Breast epithelium (tissue), 4 donors: Measurements from ENCODE around the gene TMEM231. TPM values are rescaled to one million over a fixed set of nuclear protein-coding genes. Genes with fewer than 3 reads are reported as not detected.
"Not testable (repeated sequence)": the region's sequence is repeated elsewhere in the genome, so short reads cannot be mapped to it uniquely, and the experiment has no call there.

Experiments used
- DNase-seq, 2 donors: peaks; one replicate each; pipeline ENCODE4 v3.0.0-alpha.2; 2019; ENCODE audit warnings: low spot score in 2 of 2
- H3K27ac ChIP-seq, 2 donors: fragments of 200-600 bp; sonication (generic) in 1 of 2; one replicate each; pipeline ENCODE4 v1.5.1; 2016 to 2019; ENCODE audit warnings: mild to moderate bottlenecking in 1 of 2
- H3K27me3 ChIP-seq, 2 donors: fragments of 200-600 bp; sonication (generic) in 1 of 2; one replicate each; pipeline versions ENCODE4 v1.5.1 to v1.6.0; 2017 to 2019; ENCODE audit warnings: control low read depth in 1 of 2, mild to moderate bottlenecking in 1 of 2
- H3K36me3 ChIP-seq: fragments of 200-600 bp; one replicate; pipeline ENCODE4 v1.5.1; 2019
- H3K4me1 ChIP-seq, 2 donors: fragments of 200-600 bp; sonication (generic); one replicate each; pipeline ENCODE4 v1.5.1; 2016 to 2019; ENCODE audit warnings: control low read depth in 1 of 2
- H3K4me3 ChIP-seq, 3 donors: fragments of 200-600 bp; sonication (generic); 1 replicate in 2 of 3; 2 replicates in 1 of 3; pipeline ENCODE4 v1.5.1; 2016 to 2019; ENCODE audit warnings: mild to moderate bottlenecking in 3 of 3, moderate library complexity in 2 of 3
- H3K9me3 ChIP-seq, 2 donors: fragments of 200-600 bp; sonication (generic) in 1 of 2; one replicate each; pipeline ENCODE4 v1.5.1; 2016 to 2019; ENCODE audit warnings: control low read depth in 1 of 2
- CTCF ChIP-seq, 3 donors: fragments of 450-650 bp; IDR thresholded peaks; one replicate each; pipeline ENCODE4 v1.5.1; 2016 to 2017; ENCODE audit warnings: antibody characterized with exemption in 3 of 3, mild to moderate bottlenecking in 3 of 3, moderate library complexity in 3 of 3
- POLR2A ChIP-seq: fragments of 450-650 bp; IDR thresholded peaks from one replicate; pipeline ENCODE4 v1.6.1; 2016; ENCODE audit warnings: antibody characterized with exemption, mild to moderate bottlenecking, moderate library complexity
- POLR2AphosphoS5 ChIP-seq, 3 donors: sonication (generic); formaldehyde crosslinking; IDR thresholded peaks; one replicate each; pipeline ENCODE4 v1.6.1; 2017; ENCODE audit warnings: antibody characterized with exemption in 3 of 3
- intact Hi-C: fragments of 100-400 bp; cut with DNase I; formaldehyde crosslinking; loops from one replicate; pipeline ENCODE4 v1.15.1; 2023; ENCODE audit warnings: low total_unique reads
- total RNA-seq, 3 donors: library from RNA; depleted of rRNA; stranded (reverse); fragments of >200 nt; gene quantifications; one replicate each; pipeline ENCODE4 v1.1.0, GENCODE V29; 2016

Gene TMEM231
- total RNA-seq, 3 donors from 2014 or later = 6.6 to 9.8 (median 7.0) TPM

- Histone ChIP-seq H3K27me3 (no peaks in the 10 kb centered on the region), H3K4me3 (no peak overlapping the region), H3K27ac (no peak overlapping the region), H3K36me3 (no peaks in the 10 kb centered on the region), H3K9me3 (no peaks in the 10 kb centered on the region), H3K4me1 (no peaks in the 10 kb centered on the region)
- intact Hi-C loops = loop anchor here (10.0 kb wide), 1 partner anchor 713 kb away; no protein-coding TSS in a partner anchor
- TF ChIP-seq CTCF (IDR thresholded peaks at IDR 0.05) (no peak), POLR2A (no peak), POLR2AphosphoS5 (IDR thresholded peaks at IDR 0.05) (no peak)
- DNase-seq = no peak
These were observed 54.7 kb downstream of the TMEM231 start for GRCh38 chr16:75501359-75501758.

DNA sequence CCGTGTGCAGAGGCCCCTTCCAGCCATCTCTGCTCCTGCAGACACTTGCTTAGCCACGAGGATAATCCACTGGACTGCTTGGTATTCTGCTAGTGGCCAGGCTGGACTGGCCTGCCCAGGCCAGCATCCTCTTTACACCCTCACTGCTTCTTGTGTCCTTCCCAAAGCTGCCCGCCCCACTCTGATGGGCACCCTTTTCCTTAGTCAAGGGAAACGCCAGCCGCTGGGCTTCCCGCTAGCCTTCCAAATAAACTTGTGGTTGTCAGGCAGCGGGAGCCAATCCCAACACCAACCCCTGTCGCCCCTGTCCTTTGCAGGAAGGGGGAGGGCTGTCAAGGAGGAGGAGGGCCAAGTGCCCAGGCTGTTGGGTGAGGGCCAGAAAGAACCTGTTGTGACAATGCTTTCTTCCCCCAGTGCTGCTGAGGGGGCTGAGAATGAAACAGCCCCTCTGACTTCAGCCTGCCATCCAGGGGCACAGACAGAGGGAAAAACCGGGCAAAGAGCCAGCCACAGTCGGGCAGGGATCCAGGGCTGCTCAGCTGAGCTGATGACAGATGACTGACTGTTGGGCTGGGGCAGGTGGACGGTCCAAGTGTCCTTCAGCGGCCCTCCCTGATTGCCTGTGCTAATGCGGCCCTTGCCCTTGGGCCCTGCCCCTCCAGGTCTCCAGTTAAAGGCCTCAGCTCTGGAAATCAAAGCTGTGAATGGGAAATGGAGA is 57.3 kb downstream of the TMEM231 start:
- H3K27me3 ChIP-seq, H3K27ac ChIP-seq, H3K9me3 ChIP-seq, intact Hi-C loops, H3K4me3 ChIP-seq, H3K36me3 ChIP-seq, H3K4me1 ChIP-seq: not testable (repeated sequence)
- peak; percentile 26 to 64 for DNase-seq

DNA sequence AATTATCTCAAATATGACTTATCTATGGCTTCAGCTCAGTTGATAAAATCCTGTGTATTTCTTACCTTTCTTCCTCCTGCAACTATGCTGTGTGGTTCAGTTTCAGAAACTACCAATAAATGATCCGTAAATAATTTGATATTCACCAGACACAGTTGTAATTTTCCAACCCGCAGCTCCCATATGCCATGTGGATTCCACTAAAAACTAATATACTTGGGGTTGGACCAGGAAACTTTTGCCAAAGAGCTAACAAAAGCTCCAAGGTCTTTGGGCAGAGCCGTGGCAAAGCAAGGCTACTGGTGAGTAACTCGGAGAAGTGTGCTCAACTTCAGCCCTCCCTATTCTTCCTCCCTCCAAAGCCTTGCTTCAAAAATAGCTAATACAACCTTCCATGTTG is 58.5 kb downstream of the TMEM231 start:
- intact Hi-C loops = no loop called here
- H3K27ac ChIP-seq = no peak overlapping the region

DNA sequence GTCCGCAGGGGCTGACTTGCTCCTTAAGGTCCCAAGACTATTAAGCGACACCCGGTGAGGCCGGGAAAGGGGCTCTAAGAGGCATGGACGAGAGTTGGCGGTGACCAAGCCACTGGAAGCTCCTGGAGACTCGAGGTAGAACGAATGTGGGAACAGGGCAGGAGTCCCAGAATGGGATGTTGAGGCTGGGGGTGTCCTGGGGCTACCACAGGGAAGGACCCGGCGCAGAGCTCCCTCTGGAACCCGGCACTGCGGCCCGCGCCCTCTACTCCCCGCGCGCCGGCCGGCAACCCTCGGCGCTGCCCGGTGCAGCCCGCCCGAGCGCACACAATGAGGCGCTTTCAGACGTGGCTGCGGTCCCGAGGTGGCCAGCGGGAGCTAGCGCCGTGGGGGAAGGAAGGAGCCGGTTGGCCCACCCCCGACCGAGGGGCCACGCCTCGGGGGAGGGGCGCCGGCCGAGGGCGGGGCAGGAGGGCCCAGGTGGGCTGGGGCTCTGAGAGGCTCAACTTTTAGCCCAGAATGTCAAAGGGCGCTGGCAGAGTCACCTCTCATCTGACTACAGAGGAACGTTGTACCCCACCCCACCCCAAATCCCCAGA is 60.9 kb downstream of the TMEM231 start, which contains the start of gene CHST6:
CHST6 (minus strand) TSS at position 366 of the 599 bp plus-strand sequence. CDS start 15,613 bp downstream, outside the sequence.
- Histone ChIP-seq H3K27me3 (peaks cover 0 to 8% of the 10 kb centered on the region in 2 donors), H3K4me3 (peak within 1 kb of the TSS; percentile 31 to 62 (median 48)), H3K4me1 (no peaks in the 10 kb centered on the region), H3K36me3 (no peaks in the 10 kb centered on the region), H3K9me3 (no peaks in the 10 kb centered on the region), H3K27ac (no peak within 1 kb of the TSS)
- intact Hi-C loops = no loop called here
- TF ChIP-seq CTCF (IDR thresholded peaks at IDR 0.05) = no peak
- no peak for TF ChIP-seq POLR2A
- TF ChIP-seq POLR2AphosphoS5 (IDR thresholded peaks at IDR 0.05) = no peak
- DNase-seq = no peak

More for the DNA sequence above, 58.5 kb downstream of the TMEM231 start:
- no peaks in the 10 kb centered on the region for H3K9me3 ChIP-seq
- H3K27me3 ChIP-seq = peaks cover 0 to 8% of the 10 kb centered on the region in 2 donors
- TF ChIP-seq CTCF (IDR thresholded peaks at IDR 0.05) (no peak), POLR2AphosphoS5 (IDR thresholded peaks at IDR 0.05) (no peak), POLR2A (no peak)
- no peaks in the 10 kb centered on the region for H3K36me3 ChIP-seq
- no peak overlapping the region for H3K4me3 ChIP-seq
- H3K4me1 ChIP-seq = no peaks in the 10 kb centered on the region
- no peak for DNase-seq

GRCh38 chr16:75494661-75495075 is 61.4 kb downstream of the TMEM231 start:
- Histone ChIP-seq H3K27me3 (peaks cover 0 to 8% of the 10 kb centered on the region in 2 donors), H3K9me3 (no peaks in the 10 kb centered on the region), H3K36me3 (no peaks in the 10 kb centered on the region), H3K27ac (no peak overlapping the region), H3K4me3 (peak overlapping the region; percentile 31 to 62 (median 48)), H3K4me1 (no peaks in the 10 kb centered on the region)
- no peak for DNase-seq
- no peak for TF ChIP-seq CTCF (IDR thresholded peaks at IDR 0.05)
- TF ChIP-seq POLR2A = no peak
- no peak for TF ChIP-seq POLR2AphosphoS5 (IDR thresholded peaks at IDR 0.05)
- intact Hi-C loops = no loop called here
